Measurements from ENCODE around the gene ADAMTS16. TPM values are rescaled to one million over a fixed set of nuclear protein-coding genes. Genes with fewer than 3 reads are reported as not detected.

ADAMTS16 gene
- total RNA-seq, 3 donors from 2014 or later (not counting 1 experiment from before 2014, with no cell fraction given) = not detected

DNA sequence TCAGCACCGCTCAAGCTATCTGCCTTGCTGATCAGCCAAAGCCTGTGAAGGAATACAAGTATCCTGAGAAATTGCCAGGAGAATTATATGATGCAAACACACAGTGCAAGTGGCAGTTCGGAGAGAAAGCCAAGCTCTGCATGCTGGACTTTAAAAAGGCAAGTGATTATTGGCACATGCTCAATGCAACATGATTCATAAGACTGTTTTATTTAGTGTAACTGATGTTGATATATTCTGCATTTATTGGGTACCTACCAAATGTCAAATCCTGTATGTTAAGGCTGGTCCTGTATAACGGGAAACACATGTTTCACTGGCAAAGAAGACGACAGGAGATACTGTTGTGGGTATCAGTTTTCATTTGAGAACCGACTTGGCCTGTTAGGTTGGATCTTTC lies 69.0 kb downstream of the ADAMTS16 start:
- H3K36me3 ChIP-seq (ENCODE audit: control insufficient read depth, insufficient read depth, low read length) = no peaks in the 10 kb centered on the region
- DNase-seq = no peak
- H3K4me1 ChIP-seq (ENCODE audit: control insufficient read depth, insufficient read depth, low read length) = no peaks in the 10 kb centered on the region
- no peaks in the 10 kb centered on the region for H3K9me3 ChIP-seq (ENCODE audit: control insufficient read depth, insufficient read depth, low read length)
- H3K4me1 Mint-ChIP-seq = no peaks in the 10 kb centered on the region
- WGBS (ENCODE audit: insufficient coverage) = 82% methylated on average over 5 of the region's 5 CpGs
- no peaks in the 10 kb centered on the region for H3K27me3 ChIP-seq (ENCODE audit: control insufficient read depth, insufficient read depth, low read length)
- TF ChIP-seq, protein P1, sequence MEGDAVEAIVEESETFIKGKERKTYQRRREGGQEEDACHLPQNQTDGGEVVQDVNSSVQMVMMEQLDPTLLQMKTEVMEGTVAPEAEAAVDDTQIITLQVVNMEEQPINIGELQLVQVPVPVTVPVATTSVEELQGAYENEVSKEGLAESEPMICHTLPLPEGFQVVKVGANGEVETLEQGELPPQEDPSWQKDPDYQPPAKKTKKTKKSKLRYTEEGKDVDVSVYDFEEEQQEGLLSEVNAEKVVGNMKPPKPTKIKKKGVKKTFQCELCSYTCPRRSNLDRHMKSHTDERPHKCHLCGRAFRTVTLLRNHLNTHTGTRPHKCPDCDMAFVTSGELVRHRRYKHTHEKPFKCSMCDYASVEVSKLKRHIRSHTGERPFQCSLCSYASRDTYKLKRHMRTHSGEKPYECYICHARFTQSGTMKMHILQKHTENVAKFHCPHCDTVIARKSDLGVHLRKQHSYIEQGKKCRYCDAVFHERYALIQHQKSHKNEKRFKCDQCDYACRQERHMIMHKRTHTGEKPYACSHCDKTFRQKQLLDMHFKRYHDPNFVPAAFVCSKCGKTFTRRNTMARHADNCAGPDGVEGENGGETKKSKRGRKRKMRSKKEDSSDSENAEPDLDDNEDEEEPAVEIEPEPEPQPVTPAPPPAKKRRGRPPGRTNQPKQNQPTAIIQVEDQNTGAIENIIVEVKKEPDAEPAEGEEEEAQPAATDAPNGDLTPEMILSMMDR (IDR thresholded peaks at IDR 0.05) = no peak
- no peaks in the 10 kb centered on the region for H3K27me3 Mint-ChIP-seq (ENCODE audit: low read depth in 2 of 2)
- no peak overlapping the region for H3K27ac ChIP-seq (ENCODE audit: low read length)
- ATAC-seq = no peak
- H3K4me3 Mint-ChIP-seq = no peak overlapping the region
- no peak overlapping the region for H3K4me3 ChIP-seq (ENCODE audit: low read length)
- H3K9me3 Mint-ChIP-seq = peaks cover 0 to 6% of the 10 kb centered on the region in 2 donors
- intact Hi-C loops (cut with micrococcal nuclease) = no loop called here
- no peak overlapping the region for H3K27ac Mint-ChIP-seq
- H3K36me3 Mint-ChIP-seq = no peaks in the 10 kb centered on the region

DNA sequence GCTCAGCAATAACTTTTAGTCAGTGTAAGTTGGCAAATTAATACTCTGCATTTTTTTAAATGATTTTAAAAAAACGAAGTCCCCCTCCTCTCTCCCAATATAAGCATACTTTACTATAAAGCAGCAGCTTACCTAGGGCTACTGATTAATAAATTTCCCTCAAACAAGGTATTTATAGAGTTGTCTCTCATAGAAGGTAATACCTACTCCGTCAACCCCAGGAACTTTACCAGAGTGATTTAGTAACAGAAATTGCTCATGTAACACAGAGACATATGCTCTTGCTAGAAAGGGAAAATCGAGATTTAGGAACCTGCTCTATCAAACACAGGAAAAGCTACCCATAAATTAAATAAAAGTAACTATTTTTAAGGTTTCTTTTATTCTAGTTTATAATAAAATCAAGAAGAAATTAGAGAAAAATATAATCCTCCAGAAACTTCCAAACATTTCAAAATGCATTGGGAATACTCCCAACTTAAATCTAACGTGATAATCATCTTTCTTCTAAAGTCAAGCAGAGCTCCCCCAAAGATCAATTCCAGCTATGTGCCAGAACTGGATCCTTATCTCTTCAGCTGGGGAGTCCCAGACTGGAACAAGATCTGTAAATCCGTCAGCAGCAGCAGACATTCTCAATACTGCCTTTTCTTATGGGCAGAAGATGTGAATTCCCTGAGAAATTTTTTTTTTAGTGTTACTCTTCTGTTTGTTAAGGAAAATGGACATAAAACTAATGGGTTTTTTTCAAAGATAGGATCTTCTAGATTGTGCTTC lies 69.6 kb downstream of the ADAMTS16 start:
- TF ChIP-seq, protein P1 (IDR thresholded peaks at IDR 0.05) = no peak
- H3K27ac ChIP-seq (ENCODE audit: low read length) = no peak overlapping the region
- H3K36me3 Mint-ChIP-seq = no peaks in the 10 kb centered on the region
- intact Hi-C loops (cut with micrococcal nuclease) = no loop called here
- no peaks in the 10 kb centered on the region for H3K27me3 ChIP-seq (ENCODE audit: control insufficient read depth, insufficient read depth, low read length)
- H3K4me3 ChIP-seq (ENCODE audit: low read length) = no peak overlapping the region
- peaks cover 0 to 6% of the 10 kb centered on the region in 2 donors for H3K9me3 Mint-ChIP-seq
- no peak overlapping the region for H3K4me3 Mint-ChIP-seq
- no peaks in the 10 kb centered on the region for H3K36me3 ChIP-seq (ENCODE audit: control insufficient read depth, insufficient read depth, low read length)
- no peaks in the 10 kb centered on the region for H3K4me1 Mint-ChIP-seq
- no peaks in the 10 kb centered on the region for H3K27me3 Mint-ChIP-seq (ENCODE audit: low read depth in 2 of 2)
- no peaks in the 10 kb centered on the region for H3K4me1 ChIP-seq (ENCODE audit: control insufficient read depth, insufficient read depth, low read length)
- ATAC-seq (no peak), DNase-seq (no peak)
- no peak overlapping the region for H3K27ac Mint-ChIP-seq
- no peaks in the 10 kb centered on the region for H3K9me3 ChIP-seq (ENCODE audit: control insufficient read depth, insufficient read depth, low read length)
- 67% methylated on average over 2 of the region's 5 CpGs for WGBS (ENCODE audit: insufficient coverage)

DNA sequence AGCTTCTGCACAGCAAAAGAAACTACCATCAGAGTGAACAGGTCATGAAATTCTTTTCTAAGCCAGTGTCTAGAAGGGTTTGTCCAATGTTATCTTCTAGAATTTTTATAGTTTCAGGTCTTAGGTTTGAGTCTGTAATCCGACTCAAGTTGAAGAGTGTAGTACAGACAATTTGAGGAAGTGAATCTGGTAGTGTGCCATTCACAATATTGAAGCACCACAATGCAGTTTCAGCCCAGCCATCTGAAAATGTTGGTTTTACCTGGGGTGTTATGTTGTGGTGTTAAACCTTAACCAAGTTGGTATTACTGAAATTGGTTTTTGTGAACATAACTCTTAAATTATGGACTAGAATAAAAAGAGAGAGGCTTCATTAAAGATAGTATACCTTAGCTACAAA lies 77.2 kb downstream of the ADAMTS16 start:
- TF ChIP-seq, protein P1 (IDR thresholded peaks at IDR 0.05) = no peak
- Mint-ChIP-seq H3K27ac (no peak overlapping the region), H3K4me3 (no peak overlapping the region), H3K9me3 (peaks cover 0 to 4% of the 10 kb centered on the region in 2 donors), H3K36me3 (no peaks in the 10 kb centered on the region), H3K27me3 (ENCODE audit: low read depth in 2 of 2) (no peaks in the 10 kb centered on the region), H3K4me1 (no peaks in the 10 kb centered on the region)
- Histone ChIP-seq H3K36me3 (ENCODE audit: control insufficient read depth, insufficient read depth, low read length) (no peaks in the 10 kb centered on the region), H3K27ac (ENCODE audit: low read length) (no peak overlapping the region), H3K27me3 (ENCODE audit: control insufficient read depth, insufficient read depth, low read length) (no peaks in the 10 kb centered on the region), H3K9me3 (ENCODE audit: control insufficient read depth, insufficient read depth, low read length) (no peaks in the 10 kb centered on the region), H3K4me3 (ENCODE audit: low read length) (no peak overlapping the region), H3K4me1 (ENCODE audit: control insufficient read depth, insufficient read depth, low read length) (no peaks in the 10 kb centered on the region)
- DNase-seq = no peak
- 68% methylated on average over 1 of the region's 1 CpG for WGBS (ENCODE audit: insufficient coverage)
- intact Hi-C loops (cut with micrococcal nuclease) = no loop called here
- no peak for ATAC-seq

DNA sequence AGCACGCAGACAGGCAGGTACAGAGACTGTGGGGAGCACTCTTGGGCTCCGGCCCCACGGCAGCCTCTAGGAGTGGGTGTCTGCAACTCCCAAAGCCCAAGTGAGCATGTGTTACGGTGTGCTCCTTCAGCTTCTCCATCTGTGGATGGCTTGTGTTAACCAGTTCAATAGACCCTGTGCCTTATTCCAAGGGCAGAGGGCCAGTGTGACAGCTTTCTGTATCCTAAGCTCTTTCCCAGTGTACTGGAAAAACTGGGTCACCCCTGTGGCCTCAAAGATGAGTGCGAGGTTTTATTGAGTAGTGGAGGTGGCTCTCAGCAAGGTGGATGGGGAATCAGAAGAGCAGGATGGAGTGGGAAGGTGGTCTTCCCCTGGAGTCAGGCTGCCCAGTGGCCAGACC lies 78.3 kb downstream of the ADAMTS16 start:
- no peak for DNase-seq
- H3K27me3 ChIP-seq (ENCODE audit: control insufficient read depth, insufficient read depth, low read length) = no peaks in the 10 kb centered on the region
- no peak overlapping the region for H3K27ac Mint-ChIP-seq
- TF ChIP-seq, protein P1 (IDR thresholded peaks at IDR 0.05) = no peak
- H3K9me3 ChIP-seq (ENCODE audit: control insufficient read depth, insufficient read depth, low read length) = no peaks in the 10 kb centered on the region
- no peak overlapping the region for H3K4me3 Mint-ChIP-seq
- H3K9me3 Mint-ChIP-seq = peaks cover 0 to 4% of the 10 kb centered on the region in 2 donors
- H3K27me3 Mint-ChIP-seq (ENCODE audit: low read depth in 2 of 2) = no peaks in the 10 kb centered on the region
- no peaks in the 10 kb centered on the region for H3K4me1 ChIP-seq (ENCODE audit: control insufficient read depth, insufficient read depth, low read length)
- intact Hi-C loops (cut with micrococcal nuclease) = no loop called here
- no peaks in the 10 kb centered on the region for H3K4me1 Mint-ChIP-seq
- ATAC-seq = no peak
- 86% methylated on average over 5 of the region's 5 CpGs for WGBS (ENCODE audit: insufficient coverage)
- H3K36me3 Mint-ChIP-seq = no peaks in the 10 kb centered on the region
- no peaks in the 10 kb centered on the region for H3K36me3 ChIP-seq (ENCODE audit: control insufficient read depth, insufficient read depth, low read length)
- no peak overlapping the region for H3K4me3 ChIP-seq (ENCODE audit: low read length)
- no peak overlapping the region for H3K27ac ChIP-seq (ENCODE audit: low read length)

Measured in natural killer cell (primary cell).